NCI-H748 (cell line): Measurements from ENCODE around the gene KRTAP16-1.
"Not testable (repeated sequence)": the region's sequence is repeated elsewhere in the genome, so short reads cannot be mapped to it uniquely, and the experiment has no call there.

Source experiments
- DNase-seq: peaks from one replicate; lab custom pipeline; 2025; ENCODE audit not compliant: unreplicated experiment; lab: John Stamatoyannopoulos, UW

KRTAP16-1 gene

GRCh38 chr17:41301916-41302901, 6.9 kb downstream of the KRTAP16-1 start, which contains the start of gene KRTAP29-1:
TSS of gene KRTAP29-1 (minus strand) at chr17:41302851. CDS start at chr17:41302851, 0 bp downstream.
- no peak for DNase-seq

GRCh38 chr17:41301204-41301790, 7.8 kb downstream of the KRTAP16-1 start:
- no peak for DNase-seq

GRCh38 chr17:41298458-41299135, 10.5 kb downstream of the KRTAP16-1 start:
- DNase-seq, result no peak

- no peak for DNase-seq
Measured at GRCh38 chr17:41296846-41297245, 12.3 kb downstream of the KRTAP16-1 start.

GRCh38 chr17:41294016-41294415, 15.1 kb downstream of the KRTAP16-1 start:
- no peak for DNase-seq

- DNase-seq, result no peak
Measured at GRCh38 chr17:41287050-41287449, 22.1 kb downstream of the KRTAP16-1 start.

- DNase-seq, result no peak
Measured at GRCh38 chr17:41284546-41284945, 24.6 kb downstream of the KRTAP16-1 start.

GRCh38 chr17:41284043-41284442, 25.1 kb downstream of the KRTAP16-1 start:
- no peak for DNase-seq

- DNase-seq, result no peak
Measured at GRCh38 chr17:41278176-41278955, 30.7 kb downstream of the KRTAP16-1 start.

- DNase-seq, result not testable (repeated sequence)
Measured at GRCh38 chr17:41275648-41276190, 33.4 kb downstream of the KRTAP16-1 start, which contains the start of gene KRTAP9-7. TSS of gene KRTAP9-7 (plus strand) at chr17:41275698. CDS start at chr17:41275698, 0 bp downstream.

- DNase-seq, result no peak
Measured at GRCh38 chr17:41271858-41272257, 37.3 kb downstream of the KRTAP16-1 start.

- DNase-seq, result not testable (repeated sequence)
Measured at GRCh38 chr17:41271323-41271722, 37.8 kb downstream of the KRTAP16-1 start.

- DNase-seq, result no peak
Measured at GRCh38 chr17:41267711-41268110, 41.4 kb downstream of the KRTAP16-1 start.

GRCh38 chr17:41265078-41265477, 44.0 kb downstream of the KRTAP16-1 start, which contains the start of gene KRTAP9-6:
TSS of gene KRTAP9-6 (plus strand) at chr17:41265378. CDS start at chr17:41265378, 0 bp downstream.
- no peak for DNase-seq

- no peak for DNase-seq
Measured at GRCh38 chr17:41264599-41264998, 44.5 kb downstream of the KRTAP16-1 start.

- DNase-seq, result no peak
Measured at GRCh38 chr17:41263212-41263611, 45.9 kb downstream of the KRTAP16-1 start.

GRCh38 chr17:41258406-41258805, 50.7 kb downstream of the KRTAP16-1 start:
- DNase-seq, result no peak
